Stimulated activated CD8-positive, alpha-beta memory T cell treated with anti-CD3 and anti-CD28 coated beads, Interleukin-7, amount 100 ng/mL, for 24 hours (primary cell): ENCODE measurements around the gene SH3BGR.

Experiments
- DNase-seq: peaks from one replicate; pipeline ENCODE4 v3.0.0-alpha.2; 2020; ENCODE audit warnings: low read depth

Gene SH3BGR

GRCh38 chr21:39552856-39553255 lies 101.1 kb downstream of the SH3BGR start:
- no peak for DNase-seq

GRCh38 chr21:39553331-39553730 lies 101.6 kb downstream of the SH3BGR start:
- no peak for DNase-seq

GRCh38 chr21:39555911-39556590 lies 104.3 kb downstream of the SH3BGR start:
- no peak for DNase-seq

GRCh38 chr21:39559511-39559910 lies 107.7 kb downstream of the SH3BGR start:
- DNase-seq, result no peak

- DNase-seq, result no peak
Observed at GRCh38 chr21:39561140-39561539, 109.4 kb downstream of the SH3BGR start.

GRCh38 chr21:39562791-39563770 lies 111.3 kb downstream of the SH3BGR start:
- no peak for DNase-seq

- no peak for DNase-seq
Observed at GRCh38 chr21:39564200-39564599, 112.4 kb downstream of the SH3BGR start.
